Endothelial cell of umbilical vein (primary cell): ENCODE measurements around the gene TEX22. TPM values are rescaled to one million over a fixed set of nuclear protein-coding genes. Genes with fewer than 3 reads are reported as not detected.

ENCODE experiments used
- BruUV-seq: library from RNA; stranded (reverse); fragments of 400-500 nt; replicated peaks from 2 replicates; lab custom pipeline; 2021; lab: Mats Ljungman, UMichigan
- CTCF ChIA-PET: fragments of 300-600, 350-600 bp; sonication (Branson Sonifier 250); formaldehyde crosslinking; loops from one replicate; lab custom pipeline; 2021; ENCODE audit warnings: antibody characterized with exemption, inconsistent platforms; lab: Charles Lee
- POLR2A ChIA-PET: fragments of 300-600, 350-600 bp; sonication (Branson Sonifier 250); formaldehyde crosslinking; loops from one replicate; lab custom pipeline; 2021; ENCODE audit warnings: antibody characterized with exemption, inconsistent platforms; lab: Charles Lee
- DNase-seq: peaks from one replicate; pipeline ENCODE4 v3.0.0-alpha.2; 2011; ENCODE audit warnings: low read depth, low spot score
- FAIRE-seq: peaks from 2 replicates; lab custom pipeline; 2011; peaks lifted over from hg19 to GRCh38; lab: Jason Lieb, UNC
- H2AFZ ChIP-seq: 2 replicates; pipeline ENCODE4 v1.6.0; 2012; ENCODE audit warnings: low read depth, low read length, control low read depth, inconsistent platforms
- H3K27ac ChIP-seq: 2 replicates; pipeline ENCODE4 v1.5.1; 2011; ENCODE audit warnings: low read depth, mild to moderate bottlenecking, control low read depth, low read length, moderate library complexity; ENCODE audit not compliant: insufficient read depth
- H3K27me3 ChIP-seq, 2 experiments: 2 replicates each; pipeline versions ENCODE4 v1.6.0 to v1.6.1; 2011; ENCODE audit warnings: low read length in 2 of 2, mixed read lengths in 1 of 2; ENCODE audit not compliant: control insufficient read depth in 2 of 2, insufficient read depth in 2 of 2
- H3K36me3 ChIP-seq, 2 experiments: 2 replicates in 1 of 2; 3 replicates in 1 of 2; pipeline ENCODE4 v1.5.1; 2011; ENCODE audit warnings: low read length in 2 of 2, mild to moderate bottlenecking in 1 of 2, moderate library complexity in 1 of 2; ENCODE audit not compliant: control insufficient read depth in 2 of 2, insufficient read depth in 2 of 2; ENCODE audit errors: extremely low read depth in 1 of 2
- H3K4me1 ChIP-seq: 3 replicates; pipeline ENCODE4 v1.5.1; 2011; ENCODE audit warnings: mild to moderate bottlenecking, low read length; ENCODE audit not compliant: control insufficient read depth, insufficient read depth; ENCODE audit errors: extremely low read depth
- H3K4me2 ChIP-seq: 2 replicates; pipeline ENCODE4 v1.6.1; 2011; ENCODE audit warnings: low read length, control low read depth, mixed read lengths; ENCODE audit not compliant: insufficient read depth
- H3K4me3 ChIP-seq, 3 experiments: fragments of 200-600 bp in 1 of 3; sonication (generic), shearing (Covaris generic) in 1 of 3; replicated peaks in 1 of 3; 2 replicates each; pipeline ENCODE4 v1.5.1; 2011 to 2016; ENCODE audit warnings: control low read depth in 3 of 3, low read length in 3 of 3, mild to moderate bottlenecking in 2 of 3, inconsistent platforms in 1 of 3, low read depth in 1 of 3, moderate library complexity in 1 of 3; ENCODE audit not compliant: insufficient read depth in 1 of 3
- H3K79me2 ChIP-seq: 2 replicates; pipeline ENCODE4 v1.6.0; 2012; ENCODE audit warnings: low read length, inconsistent platforms; ENCODE audit not compliant: control insufficient read depth, insufficient read depth
- H3K9ac ChIP-seq: replicated peaks from 2 replicates; pipeline ENCODE3; 2011; ENCODE audit warnings: low read length, control low read depth; ENCODE audit not compliant: insufficient read depth; ENCODE audit errors: extremely low read depth
- H3K9me1 ChIP-seq: replicated peaks from 3 replicates; pipeline ENCODE4 v1.6.0; 2011; ENCODE audit warnings: mild to moderate bottlenecking, low read length; ENCODE audit not compliant: control insufficient read depth, insufficient read depth; ENCODE audit errors: extremely low read depth
- H3K9me3 ChIP-seq: replicated peaks from 2 replicates; pipeline ENCODE4 v1.5.1; 2012; ENCODE audit warnings: low read length, inconsistent platforms; ENCODE audit not compliant: control insufficient read depth, insufficient read depth
- H4K20me1 ChIP-seq: replicated peaks from 2 replicates; pipeline ENCODE3; 2011; ENCODE audit warnings: mild to moderate bottlenecking, low read length; ENCODE audit not compliant: control insufficient read depth, insufficient read depth; ENCODE audit errors: extremely low read depth
- CTCF ChIP-seq, 2 donors: IDR thresholded peaks; 1 replicate in 1 of 2; 2 replicates in 1 of 2; pipeline ENCODE4 v1.5.1; 2011; ENCODE audit warnings: low read length in 2 of 2, mild to moderate bottlenecking in 2 of 2, moderate library complexity in 2 of 2, control low read depth in 1 of 2, inconsistent platforms in 1 of 2, low read depth in 1 of 2; ENCODE audit not compliant: insufficient read depth in 1 of 2; ENCODE audit errors: extremely low read depth in 1 of 2
- EZH2 ChIP-seq: IDR thresholded peaks from 2 replicates; pipeline ENCODE4 v1.6.1; 2012; ENCODE audit warnings: borderline replicate concordance, low read depth, mild to moderate bottlenecking, moderate library complexity, low read length, inconsistent platforms; ENCODE audit not compliant: severe bottlenecking
- FOS ChIP-seq: IDR thresholded peaks from 2 replicates; pipeline ENCODE4 v1.6.1; 2011; ENCODE audit warnings: mild to moderate bottlenecking, low read length, moderate library complexity, borderline replicate concordance; ENCODE audit not compliant: insufficient read depth
- GATA2 ChIP-seq: IDR thresholded peaks from 2 replicates; pipeline ENCODE4 v1.7.0; 2011; ENCODE audit warnings: low read depth, mild to moderate bottlenecking, moderate library complexity, mixed read lengths, low read length; ENCODE audit not compliant: insufficient read length, insufficient read depth
- JUN ChIP-seq: IDR thresholded peaks from 2 replicates; pipeline ENCODE4 v1.6.1; 2011; ENCODE audit warnings: borderline replicate concordance, low read depth; ENCODE audit not compliant: insufficient read length, insufficient read depth
- MAX ChIP-seq: IDR thresholded peaks from 2 replicates; pipeline ENCODE4 v1.6.1; 2011; ENCODE audit not compliant: insufficient read depth, insufficient read length
- MYC ChIP-seq: IDR thresholded peaks from one replicate; pipeline ENCODE4 v1.6.1; 2011; ENCODE audit warnings: mild to moderate bottlenecking, low read depth, low read length
- POLR2A ChIP-seq: IDR thresholded peaks from 2 replicates; pipeline ENCODE4 v1.6.1; 2012; ENCODE audit warnings: low read depth, mild to moderate bottlenecking, control low read depth, low read length
- POLR2AphosphoS5 ChIP-seq: IDR thresholded peaks from 2 replicates; pipeline ENCODE4 v1.6.1; 2012; ENCODE audit warnings: low read depth, mild to moderate bottlenecking, control low read depth, low read length, moderate library complexity; ENCODE audit not compliant: insufficient read depth
- dilution Hi-C: fragments of 300-500 bp; cut with MboI; formaldehyde crosslinking; loops from one replicate; pipeline ENCODE4 v1.15.0; 2019; ENCODE audit warnings: low sequenced_read_pairs; ENCODE audit not compliant: extremely low pct_ligation_motif_present
- intact Hi-C: fragments of 100-400 bp; cut with micrococcal nuclease; formaldehyde crosslinking; loops from one replicate; pipeline ENCODE4 v1.10.0; 2022
- polyA plus RNA-seq, 4 experiments: library from polyadenylated mRNA; depleted of rRNA in 3 of 4; stranded (reverse) in 3 of 4; unstranded in 1 of 4; fragments of >200 nt; gene quantifications; 2 replicates each; pipeline versions ENCODE4 v1.2.1 to v1.2.3, GENCODE V29; 2011 to 2012; ENCODE audit warnings: missing spikeins in 1 of 4
- total RNA-seq: library from RNA; stranded (reverse); gene quantifications from 2 replicates; pipeline ENCODE4 v1.2.3, GENCODE V29; 2021

TEX22 gene
- total and polyA plus RNA-seq, 2 donors (not counting 3 experiments of a cell fraction or from before 2014, with no cell fraction given), result 0.06 to 1.1 TPM

GRCh38 chr14:105431256-105431655 is 32.9 kb downstream of the TEX22 start:
- Histone ChIP-seq H3K4me1 (peaks cover 42% of the 10 kb centered on the region), H3K9me3 (no peaks in the 10 kb centered on the region), H3K36me3 (peaks cover 2 to 8% of the 10 kb centered on the region in 2 experiments), H4K20me1 (peaks cover 2% of the 10 kb centered on the region), H3K27ac (peak overlapping the region; percentile 86), H3K9ac (peak overlapping the region; percentile 7), H3K27me3 (no peaks in the 10 kb centered on the region), H3K4me3 (no peak overlapping the region), H3K79me2 (peaks cover 81% of the 10 kb centered on the region), H3K9me1 (no peaks in the 10 kb centered on the region), H2AFZ (no peak overlapping the region), H3K4me2 (peak overlapping the region; percentile 44)
- TF ChIP-seq FOS (no peak), MYC (no peak), JUN (no peak), POLR2A (no peak), EZH2 (no peak), POLR2AphosphoS5 (no peak), CTCF (IDR thresholded peaks at IDR 0.05; ENCODE audit: extremely low read depth in 1 of 2, insufficient read depth in 1 of 2, low read depth in 1 of 2, low read length in 2 of 2) (no peak), GATA2 (no peak), MAX (no peak)
- FAIRE-seq, result peak; percentile 28
- intact Hi-C loops, result loop anchor here (2.0 to 5.0 kb wide), 2 partner anchors 16 to 34 kb away; partner anchors contain the start of gene TEX22
- CTCF ChIA-PET, result interaction anchor here (1.0 to 4.7 kb wide), 6 partner anchors 10 to 61 kb away, joined by 3 to 23 read pairs (median 9); no protein-coding TSS in a partner anchor
- BruUV-seq, result no TSS peak
- POLR2A ChIA-PET, result no interaction called here
- dilution Hi-C loops, result no loop called here
- no peak for DNase-seq
